SK-N-SH (cell line): Measurements from ENCODE around the gene ARHGDIG. TPM values are rescaled to one million over a fixed set of nuclear protein-coding genes. Genes with fewer than 3 reads are reported as not detected.

ENCODE experiments used
- CTCF ChIA-PET: fragments of 300-600, 350-600 bp; formaldehyde crosslinking; extraction: SDS; loops from one replicate; lab custom pipeline; 2021; lab: Yijun Ruan, JAX
- POLR2A ChIA-PET: fragments of 350-600 bp; sonication (Branson Sonifier 250); formaldehyde crosslinking; extraction: SDS; loops from one replicate; lab custom pipeline; 2020; ENCODE audit warnings: antibody characterized with exemption, inconsistent platforms; lab: Yijun Ruan, JAX
- DNase-seq: peaks from one replicate; pipeline ENCODE4 v3.0.0; 2012
- H2AFZ ChIP-seq: fragments of 200-600 bp; sonication (generic); 2 replicates; pipeline ENCODE4 v1.8.1; 2016; ENCODE audit warnings: antibody characterized with exemption, mild to moderate bottlenecking, low read depth
- H3F3A ChIP-seq: fragments of 200-600 bp; sonication (generic); replicated peaks from 2 replicates; pipeline ENCODE3; 2016; ENCODE audit warnings: antibody characterized with exemption, mild to moderate bottlenecking; ENCODE audit not compliant: insufficient read depth
- H3K27ac ChIP-seq, 2 experiments: fragments of 200-500 bp in 1 of 2; fragments of 200-600 bp in 1 of 2; sonication (Bioruptor generic) in 1 of 2; sonication (generic), shearing (Covaris generic) in 1 of 2; 2 replicates each; pipeline versions ENCODE4 v1.5.1 to v1.6.1; 2014 to 2016; ENCODE audit warnings: low read depth in 2 of 2, inconsistent platforms in 1 of 2, low read length in 1 of 2, mild to moderate bottlenecking in 1 of 2, mixed read lengths in 1 of 2
- H3K27me3 ChIP-seq: fragments of 200-600 bp; sonication (generic), shearing (Covaris generic); 2 replicates; pipeline ENCODE4 v1.6.1; 2016; ENCODE audit warnings: mixed run types; ENCODE audit not compliant: insufficient read depth
- H3K36me3 ChIP-seq, 2 experiments: fragments of 200-500 bp in 1 of 2; fragments of 200-600 bp in 1 of 2; sonication (Bioruptor generic) in 1 of 2; sonication (generic) in 1 of 2; replicated peaks in 1 of 2; 2 replicates each; pipeline versions ENCODE3 to v1.5.1; 2014 to 2016; ENCODE audit warnings: low read length in 1 of 2, mild to moderate bottlenecking in 1 of 2; ENCODE audit not compliant: insufficient read depth in 2 of 2, control insufficient read depth in 1 of 2
- H3K4me1 ChIP-seq, 2 experiments: fragments of 200-500 bp in 1 of 2; fragments of 200-600 bp in 1 of 2; sonication (Bioruptor generic) in 1 of 2; sonication (generic), shearing (Covaris generic) in 1 of 2; 2 replicates each; pipeline versions ENCODE4 v1.5.1 to v1.6.1; 2014 to 2016; ENCODE audit warnings: low read depth in 1 of 2, low read length in 1 of 2, mixed run types in 1 of 2; ENCODE audit not compliant: insufficient read depth in 2 of 2, control insufficient read depth in 1 of 2
- H3K4me2 ChIP-seq: fragments of 200-600 bp; sonication (generic), shearing (Covaris generic); 2 replicates; pipeline ENCODE4 v1.6.1; 2017; ENCODE audit warnings: mixed run types
- H3K4me3 ChIP-seq, 2 experiments: fragments of 200-500 bp in 1 of 2; fragments of 200-600 bp in 1 of 2; sonication (Bioruptor generic) in 1 of 2; sonication (generic), shearing (Covaris generic) in 1 of 2; 2 replicates each; pipeline versions ENCODE4 v1.5.1 to v1.8.1; 2014 to 2016; ENCODE audit warnings: low read depth in 2 of 2, inconsistent platforms in 1 of 2, low read length in 1 of 2, mild to moderate bottlenecking in 1 of 2, mixed read lengths in 1 of 2, moderate library complexity in 1 of 2
- H3K79me2 ChIP-seq: fragments of 200-600 bp; sonication (generic); 2 replicates; pipeline ENCODE4 v1.8.1; 2017; ENCODE audit warnings: mild to moderate bottlenecking; ENCODE audit not compliant: insufficient read depth
- H3K9ac ChIP-seq: fragments of 200-600 bp; sonication (generic); 2 replicates; pipeline ENCODE4 v1.6.1; 2017; ENCODE audit warnings: mixed run types
- H3K9me2 ChIP-seq: fragments of 200-600 bp; sonication (generic); 2 replicates; pipeline ENCODE4 v1.6.1; 2017; ENCODE audit warnings: mixed run types
- H3K9me3 ChIP-seq: fragments of 200-600 bp; sonication (generic); 2 replicates; pipeline ENCODE4 v1.6.1; 2017; ENCODE audit warnings: mixed run types, mild to moderate bottlenecking, moderate library complexity
- H4K20me1 ChIP-seq: fragments of 200-600 bp; sonication (generic); 2 replicates; pipeline ENCODE4 v1.6.1; 2017; ENCODE audit warnings: mild to moderate bottlenecking, mixed run types; ENCODE audit not compliant: insufficient read depth
- CHD2 ChIP-seq: fragments of 150-350 bp; IDR thresholded peaks from 2 replicates; pipeline ENCODE4 v1.6.1; 2018; ENCODE audit warnings: low read length; ENCODE audit not compliant: partially characterized antibody
- ELF1 ChIP-seq: IDR thresholded peaks from 2 replicates; pipeline ENCODE4 v1.4.0; 2012
- EZH2phosphoT487 ChIP-seq: fragments of 200-600 bp; sonication (generic); IDR thresholded peaks from 2 replicates; pipeline ENCODE4 v1.6.1; 2017; ENCODE audit warnings: low read depth, mixed run types, mild to moderate bottlenecking, antibody characterized with exemption, moderate library complexity, borderline replicate concordance
- FOXJ3 ChIP-seq: sonication (generic); formaldehyde crosslinking; IDR thresholded peaks from 2 replicates; pipeline ENCODE4 v1.5.1; 2020; ENCODE audit warnings: mild to moderate bottlenecking, missing genetic modification reagents
- FOXM1 ChIP-seq: IDR thresholded peaks from 2 replicates; pipeline ENCODE4 v1.4.0; 2012; ENCODE audit warnings: low read depth, mild to moderate bottlenecking
- JUND ChIP-seq: IDR thresholded peaks from 2 replicates; pipeline ENCODE4 v1.4.0; 2012
- MXI1 ChIP-seq: IDR thresholded peaks from 2 replicates; pipeline ENCODE4 v1.6.1; 2012; ENCODE audit warnings: mild to moderate bottlenecking, low read depth, low read length, improper control_type of control experiment
- NRF1 ChIP-seq: IDR thresholded peaks from 2 replicates; pipeline ENCODE4 v1.6.1; 2012; ENCODE audit warnings: low read depth, mild to moderate bottlenecking, low read length
- PBX3 ChIP-seq: IDR thresholded peaks from 2 replicates; pipeline ENCODE4; 2012
- POLR2AphosphoS5 ChIP-seq: IDR thresholded peaks from 2 replicates; pipeline ENCODE4 v1.6.1; 2012; ENCODE audit warnings: low read depth, low read length
- RAD21 ChIP-seq: IDR thresholded peaks from 2 replicates; pipeline ENCODE4 v1.6.1; 2012; ENCODE audit warnings: mild to moderate bottlenecking, low read length
- REST ChIP-seq: IDR thresholded peaks from 2 replicates; pipeline ENCODE4 v1.6.1; 2012; ENCODE audit warnings: mild to moderate bottlenecking, low read depth, low read length, moderate library complexity
- RXRA ChIP-seq: IDR thresholded peaks from 2 replicates; pipeline ENCODE4 v1.4.0; 2012; ENCODE audit warnings: low read depth, mild to moderate bottlenecking, borderline replicate concordance
- SMC3 ChIP-seq: IDR thresholded peaks from 2 replicates; pipeline ENCODE4 v1.6.1; 2012; ENCODE audit warnings: low read depth, low read length, improper control_type of control experiment
- TAF1 ChIP-seq: IDR thresholded peaks from 2 replicates; pipeline ENCODE4 v1.6.1; 2012; ENCODE audit warnings: low read depth, mild to moderate bottlenecking, low read length, moderate library complexity, borderline replicate concordance
- TCF12 ChIP-seq: IDR thresholded peaks from 2 replicates; pipeline ENCODE4 v1.4.0; 2012
- YY1 ChIP-seq: IDR thresholded peaks from 2 replicates; pipeline ENCODE4 v1.4.0; 2012; ENCODE audit warnings: low read depth, mild to moderate bottlenecking
- WGBS: methylation state at CpG from one replicate; pipeline ENCODE4 v1.1.6; 2017; ENCODE audit warnings: low lambda C conversion rate; 5-methylcytosine and 5-hydroxymethylcytosine counted together
- polyA plus RNA-seq, 3 experiments: library from polyadenylated mRNA; depleted of rRNA; stranded (reverse); fragments of >200 nt; gene quantifications; 2 replicates each; pipeline ENCODE4 v1.2.3, GENCODE V29; 2012

ARHGDIG gene
- polyA plus RNA-seq, 1 of the 3 experiments (the other 2 are of a cell fraction), result 4.8 TPM

- no peaks in the 10 kb centered on the region for H3K36me3 ChIP-seq
- no peak overlapping the region for H3K9ac ChIP-seq
- H4K20me1 ChIP-seq, result no peaks in the 10 kb centered on the region
- WGBS, result 73% methylated on average over 22 of the region's 58 CpGs
- H3K4me2 ChIP-seq, result peak overlapping the region; percentile 28; the same call in 1 of the 2 replicates
- no peaks in the 10 kb centered on the region for H3K27me3 ChIP-seq
- H3K4me1 ChIP-seq, result peaks cover 0 to 13% of the 10 kb centered on the region in 2 experiments; a peak in 1 of 4 replicates
- H3K79me2 ChIP-seq, result no peaks in the 10 kb centered on the region
- H2AFZ ChIP-seq, result peak overlapping the region; percentile 65; the same call in 1 of the 2 replicates
- H3K9me2 ChIP-seq, result no peaks in the 10 kb centered on the region
- TF ChIP-seq FOXJ3, result no peak
- no peak for TF ChIP-seq POLR2AphosphoS5
- TF ChIP-seq CHD2, result no peak
- no peak for TF ChIP-seq FOXM1
- TF ChIP-seq JUND, result no peak
- TF ChIP-seq RAD21, result no peak
- no peak for TF ChIP-seq ELF1
- no peak for TF ChIP-seq PBX3
- TF ChIP-seq TAF1, result no peak
- TF ChIP-seq MXI1, result no peak
- TF ChIP-seq NRF1, result no peak
- TF ChIP-seq SMC3, result no peak
- no peak for TF ChIP-seq EZH2phosphoT487
- no peak for TF ChIP-seq YY1
- no peak for TF ChIP-seq REST
- no peak for TF ChIP-seq RXRA
- TF ChIP-seq TCF12, result no peak
- TF ChIP-seq, all 33 proteins: peak for 0
- Histone ChIP-seq H3F3A (peaks cover 3% of the 10 kb centered on the region), H3K4me3 (peak overlapping the region in 1 of 2 experiments; percentile 42; a peak in 3 of 4 replicates), H3K9me3 (no peaks in the 10 kb centered on the region), H3K27ac (no peak overlapping the region)
- POLR2A ChIA-PET, result no interaction called here
- CTCF ChIA-PET, result no interaction called here
- peak; percentile 74 for DNase-seq
These were observed 5.2 kb upstream of the ARHGDIG start for GRCh38 chr16:275041-275641.
